Mucosa of rectum (tissue), 2 donors: ENCODE data around the gene LMX1B.

Source experiments
- H3K27ac ChIP-seq, 2 donors: one replicate each; pipeline ENCODE4 v1.7.0; 2013; ENCODE audit warnings: inconsistent platforms in 2 of 2, low read depth in 2 of 2, low read length in 2 of 2
- H3K27me3 ChIP-seq, 2 donors: one replicate each; pipeline ENCODE4 v1.7.0; 2013; ENCODE audit warnings: low read length in 2 of 2; ENCODE audit not compliant: control insufficient read depth in 2 of 2, insufficient read depth in 2 of 2
- H3K36me3 ChIP-seq, 2 donors: one replicate each; pipeline ENCODE4 v1.7.0; 2013; ENCODE audit warnings: low read length in 2 of 2; ENCODE audit not compliant: control insufficient read depth in 2 of 2, insufficient read depth in 2 of 2
- H3K4me1 ChIP-seq, 2 donors: one replicate each; pipeline ENCODE4 v1.7.0; 2013; ENCODE audit warnings: low read length in 2 of 2, mild to moderate bottlenecking in 1 of 2; ENCODE audit not compliant: control insufficient read depth in 2 of 2, insufficient read depth in 2 of 2
- H3K4me3 ChIP-seq, 2 donors: one replicate each; pipeline ENCODE4 v1.7.0; 2013; ENCODE audit warnings: low read length in 2 of 2
- H3K9ac ChIP-seq, 2 donors: one replicate each; pipeline ENCODE4 v1.7.0; 2013; ENCODE audit warnings: low read length in 2 of 2, low read depth in 1 of 2, mild to moderate bottlenecking in 1 of 2
- H3K9me3 ChIP-seq, 2 donors: one replicate each; pipeline ENCODE4 v1.7.0; 2013; ENCODE audit warnings: low read length in 2 of 2; ENCODE audit not compliant: control insufficient read depth in 2 of 2
- donor health status: healthy.
- donor health status: Normal muscosa, but diverticular disease.

Gene LMX1B

DNA sequence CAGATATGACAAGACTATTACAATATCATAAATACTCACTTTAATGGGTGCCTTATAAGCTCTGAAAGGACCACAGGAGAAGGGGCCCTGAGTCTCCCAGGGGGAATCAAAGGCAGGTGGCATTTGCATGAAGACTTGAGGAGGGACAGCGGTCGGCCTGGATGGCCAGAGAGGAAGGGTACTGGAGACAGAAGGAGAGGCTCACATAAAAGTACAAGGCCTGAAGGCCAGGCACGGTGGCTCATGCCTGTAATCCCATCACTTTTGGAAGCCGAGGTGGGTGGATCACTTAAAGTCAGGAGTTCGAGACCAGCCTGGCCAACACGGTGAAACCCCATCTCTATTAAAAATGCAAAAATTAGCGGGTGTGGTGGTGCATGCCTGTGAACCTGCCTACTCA is 29.1 kb upstream of the LMX1B start:
- Histone ChIP-seq H3K9me3 (no peaks in the 10 kb centered on the region), H3K36me3 (no peaks in the 10 kb centered on the region), H3K4me3 (no peak overlapping the region), H3K4me1 (peaks cover 0 to 4% of the 10 kb centered on the region in 2 donors), H3K9ac (no peak overlapping the region), H3K27me3 (peaks cover 24 to 28% of the 10 kb centered on the region in 2 donors), H3K27ac (no peak overlapping the region)

GRCh38 chr9:126586236-126586635 is 27.5 kb upstream of the LMX1B start:
- H3K27ac ChIP-seq: no peak overlapping the region
- no peak overlapping the region for H3K4me3 ChIP-seq
- no peak overlapping the region for H3K9ac ChIP-seq
- H3K36me3 ChIP-seq: no peaks in the 10 kb centered on the region
- H3K27me3 ChIP-seq: peaks cover 24 to 28% of the 10 kb centered on the region in 2 donors
- H3K4me1 ChIP-seq: peaks cover 0 to 4% of the 10 kb centered on the region in 2 donors
- no peaks in the 10 kb centered on the region for H3K9me3 ChIP-seq

- H3K9me3 ChIP-seq: no peaks in the 10 kb centered on the region
- H3K36me3 ChIP-seq: no peaks in the 10 kb centered on the region
- peaks cover 0 to 4% of the 10 kb centered on the region in 2 donors for H3K4me1 ChIP-seq
- H3K27ac ChIP-seq: peak overlapping the region in 1 of 2 donors; percentile 17
- no peak overlapping the region for H3K4me3 ChIP-seq
- H3K9ac ChIP-seq: no peak overlapping the region
- H3K27me3 ChIP-seq: peaks cover 20 to 25% of the 10 kb centered on the region in 2 donors
Observed at GRCh38 chr9:126587187-126588185, 26.2 kb upstream of the LMX1B start.

DNA sequence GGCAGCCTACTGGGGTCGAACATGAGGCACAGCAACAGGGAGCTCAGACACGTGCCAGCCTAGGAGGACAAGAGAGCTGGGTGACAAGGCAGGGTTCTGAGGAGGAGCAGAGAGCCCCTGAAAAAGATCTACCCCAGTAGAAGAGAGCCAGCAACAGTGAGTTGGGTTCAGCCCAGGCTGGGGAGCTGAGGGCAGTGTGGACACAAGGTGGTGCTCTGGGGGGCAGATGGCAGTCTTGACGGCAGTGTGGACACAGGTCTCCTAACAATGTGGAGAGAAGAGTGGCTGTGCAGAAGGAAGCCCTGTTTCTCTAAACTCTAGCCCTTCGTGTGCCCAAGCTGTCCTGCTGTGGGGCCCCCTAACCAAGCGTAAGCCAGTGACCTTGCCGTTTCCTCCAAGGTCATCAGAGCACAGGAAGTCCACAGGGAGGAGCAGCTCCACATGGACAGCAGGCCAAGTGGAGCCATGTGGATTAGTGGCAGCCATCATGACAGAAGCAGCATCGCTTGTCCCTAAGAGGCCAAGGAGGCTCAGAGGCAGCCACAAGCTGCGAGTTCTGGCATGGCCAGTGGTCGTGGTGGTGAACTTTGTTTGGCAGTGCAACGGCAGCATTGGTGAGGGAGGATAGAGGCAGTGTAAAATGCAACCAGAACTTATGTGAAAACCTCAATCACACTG is 25.1 kb upstream of the LMX1B start:
- peaks cover 0 to 4% of the 10 kb centered on the region in 2 donors for H3K4me1 ChIP-seq

GRCh38 chr9:126589349-126589748 is 24.4 kb upstream of the LMX1B start:
- H3K4me3 ChIP-seq: no peak overlapping the region
- H3K9ac ChIP-seq: no peak overlapping the region
- H3K27ac ChIP-seq: no peak overlapping the region
- H3K36me3 ChIP-seq: no peaks in the 10 kb centered on the region
- peaks cover 0 to 4% of the 10 kb centered on the region in 2 donors for H3K4me1 ChIP-seq
- H3K27me3 ChIP-seq: peaks cover 14 to 19% of the 10 kb centered on the region in 2 donors
- H3K9me3 ChIP-seq: no peaks in the 10 kb centered on the region

More for the DNA sequence above, 25.1 kb upstream of the LMX1B start:
- H3K9ac ChIP-seq: no peak overlapping the region
- no peaks in the 10 kb centered on the region for H3K9me3 ChIP-seq
- H3K4me3 ChIP-seq: no peak overlapping the region
- no peak overlapping the region for H3K27ac ChIP-seq
- peaks cover 17 to 18% of the 10 kb centered on the region in 2 donors for H3K27me3 ChIP-seq
- no peaks in the 10 kb centered on the region for H3K36me3 ChIP-seq

DNA sequence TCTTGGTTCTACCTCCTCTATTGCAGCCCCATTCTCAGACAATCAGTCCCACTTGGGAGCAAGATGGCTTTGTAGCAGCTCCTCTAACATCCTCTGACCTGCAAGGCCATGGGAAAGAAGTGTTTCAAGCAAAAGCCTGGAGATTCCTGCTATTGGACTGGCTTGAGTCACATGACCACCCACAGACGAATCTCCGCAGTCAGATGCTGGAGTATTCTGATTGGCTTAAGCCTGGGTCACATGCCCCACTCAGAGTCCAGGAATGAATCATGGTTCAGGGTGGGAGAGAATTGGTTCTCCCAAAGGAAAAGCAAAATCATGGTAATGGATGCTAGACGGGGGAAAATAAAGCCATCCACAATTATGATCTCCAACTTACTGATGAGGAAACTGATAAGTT is 22.6 kb upstream of the LMX1B start:
- Histone ChIP-seq H3K27me3 (peaks cover 8 to 18% of the 10 kb centered on the region in 2 donors), H3K9ac (no peak overlapping the region), H3K4me3 (no peak overlapping the region), H3K9me3 (no peaks in the 10 kb centered on the region), H3K36me3 (no peaks in the 10 kb centered on the region), H3K27ac (no peak overlapping the region), H3K4me1 (peaks cover 0 to 4% of the 10 kb centered on the region in 2 donors)

DNA sequence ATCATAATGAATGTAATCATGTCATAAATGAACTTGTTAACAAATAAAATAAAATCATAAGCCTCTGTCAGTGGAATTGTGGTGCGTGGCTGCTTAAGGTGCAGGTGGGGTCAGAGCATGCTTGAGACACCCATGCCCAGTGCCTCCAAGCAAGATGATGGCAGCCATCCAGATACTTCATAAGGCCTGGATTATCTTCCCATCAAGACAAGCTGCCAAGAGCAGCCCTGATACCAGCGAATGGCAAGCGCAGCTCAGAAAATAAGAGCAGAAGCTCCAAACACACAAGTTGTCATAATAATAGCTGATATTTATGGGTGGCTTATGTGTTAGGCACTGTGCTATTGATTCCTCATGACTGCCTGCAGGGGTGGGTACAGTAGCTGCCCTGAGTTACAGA is 21.8 kb upstream of the LMX1B start:
- Histone ChIP-seq H3K9me3 (no peaks in the 10 kb centered on the region), H3K27ac (no peak overlapping the region), H3K9ac (no peak overlapping the region), H3K4me3 (no peak overlapping the region), H3K27me3 (peaks cover 6 to 16% of the 10 kb centered on the region in 2 donors), H3K36me3 (no peaks in the 10 kb centered on the region), H3K4me1 (peaks cover 0 to 4% of the 10 kb centered on the region in 2 donors)

- Histone ChIP-seq H3K36me3 (no peaks in the 10 kb centered on the region), H3K4me3 (no peak overlapping the region), H3K27ac (no peak overlapping the region), H3K9ac (no peak overlapping the region), H3K4me1 (peaks cover 0 to under 1% of the 10 kb centered on the region in 2 donors), H3K9me3 (no peaks in the 10 kb centered on the region), H3K27me3 (peaks cover 10 to 16% of the 10 kb centered on the region in 2 donors)
Observed at GRCh38 chr9:126592461-126592860, 21.3 kb upstream of the LMX1B start.

DNA sequence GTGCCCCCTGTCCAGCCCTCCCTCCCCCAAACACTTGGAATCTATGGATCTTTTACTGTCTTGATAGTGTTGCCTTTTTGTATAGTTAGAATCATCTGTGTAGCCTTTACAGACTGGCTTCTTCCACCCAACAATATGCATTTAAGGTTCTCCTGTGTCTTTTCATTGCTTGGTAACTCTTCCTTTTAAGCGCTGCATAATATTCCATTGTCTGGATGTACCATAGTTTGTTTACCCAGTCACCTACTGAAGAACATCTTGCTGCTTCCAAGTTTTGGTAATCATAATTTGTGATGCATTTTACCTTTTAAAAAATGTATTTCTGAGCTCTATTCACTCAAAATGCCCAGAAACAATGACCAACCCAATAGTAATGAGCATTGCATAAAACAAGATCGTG is 17.7 kb upstream of the LMX1B start:
- H3K36me3 ChIP-seq: no peaks in the 10 kb centered on the region
- no peaks in the 10 kb centered on the region for H3K4me1 ChIP-seq
- no peaks in the 10 kb centered on the region for H3K9me3 ChIP-seq
- no peak overlapping the region for H3K9ac ChIP-seq
- no peak overlapping the region for H3K4me3 ChIP-seq
- H3K27me3 ChIP-seq: peaks cover 10 to 15% of the 10 kb centered on the region in 2 donors
- H3K27ac ChIP-seq: no peak overlapping the region

DNA sequence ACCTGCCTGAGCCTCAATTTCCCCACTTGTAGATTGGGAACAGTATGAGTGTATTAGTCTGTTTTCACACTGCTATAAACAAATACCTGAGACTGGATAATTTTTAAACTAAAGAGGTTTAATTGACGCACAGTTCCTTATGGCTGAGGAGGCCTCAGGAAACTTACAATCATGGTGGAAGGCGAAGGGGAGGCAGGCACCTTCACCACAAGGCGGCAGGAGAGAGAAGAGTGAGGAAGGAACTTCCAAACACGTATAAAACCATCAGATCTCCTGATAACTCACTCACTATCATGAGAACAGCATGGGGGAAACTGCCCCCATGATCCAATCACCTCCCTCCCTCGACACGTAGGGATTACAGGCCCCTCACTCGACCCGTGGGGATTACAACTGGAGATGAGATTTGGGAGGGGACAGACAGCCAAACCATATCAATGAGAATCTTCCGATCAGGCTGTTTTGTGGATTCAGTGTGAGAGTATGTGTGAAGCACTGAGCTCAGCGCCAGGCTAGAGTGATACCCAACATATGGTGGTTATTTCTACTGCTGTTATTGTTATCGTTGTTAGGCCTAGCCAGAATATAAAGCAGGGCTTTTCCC is 14.6 kb upstream of the LMX1B start:
- H3K36me3 ChIP-seq: no peaks in the 10 kb centered on the region
- H3K27ac ChIP-seq: no peak overlapping the region
- H3K9ac ChIP-seq: no peak overlapping the region
- H3K4me3 ChIP-seq: no peak overlapping the region
- no peaks in the 10 kb centered on the region for H3K4me1 ChIP-seq
- H3K9me3 ChIP-seq: no peaks in the 10 kb centered on the region
- peaks cover 9 to 15% of the 10 kb centered on the region in 2 donors for H3K27me3 ChIP-seq
